HEK293T (cell line): ENCODE results near the gene SNAP25.

Experiments
- CTCF ChIA-PET: fragments of 350-600 bp; formaldehyde crosslinking; extraction: SDS; loops from one replicate; lab custom pipeline; 2021; ENCODE audit warnings: antibody characterized with exemption, inconsistent platforms; lab: Yijun Ruan, JAX
- POLR2A ChIA-PET: fragments of 350-600 bp; formaldehyde crosslinking; extraction: SDS; loops from one replicate; lab custom pipeline; 2020; ENCODE audit warnings: antibody characterized with exemption, inconsistent platforms; lab: Yijun Ruan, JAX
- DNase-seq: peaks from one replicate; pipeline ENCODE4 v3.0.0; 2012; ENCODE audit warnings: mixed read lengths; ENCODE audit errors: extremely low spot score
- ARNT ChIP-seq: fragments of 450-650 bp; IDR thresholded peaks from 2 replicates; pipeline ENCODE4 v1.6.1; 2017; ENCODE audit warnings: mild to moderate bottlenecking
- BHLHE40 ChIP-seq: fragments of 450-650 bp; IDR thresholded peaks from 2 replicates; pipeline ENCODE4 v1.6.1; 2016; ENCODE audit warnings: mild to moderate bottlenecking, moderate library complexity, borderline replicate concordance
- CTBP1 ChIP-seq: fragments of 450-650 bp; IDR thresholded peaks from 2 replicates; pipeline ENCODE4 v1.6.1; 2016; ENCODE audit warnings: borderline replicate concordance
- ELF4 ChIP-seq: fragments of 450-650 bp; IDR thresholded peaks from 2 replicates; pipeline ENCODE4 v1.6.1; 2017; ENCODE audit warnings: antibody characterized with exemption
- FOXA1 ChIP-seq: fragments of 450-650 bp; IDR thresholded peaks from 2 replicates; pipeline ENCODE4 v1.6.1; 2016; ENCODE audit warnings: mild to moderate bottlenecking
- FOXK2 ChIP-seq: fragments of 450-650 bp; IDR thresholded peaks from 2 replicates; pipeline ENCODE4 v1.6.1; 2016; ENCODE audit warnings: mild to moderate bottlenecking
- FOXM1 ChIP-seq: fragments of 450-650 bp; IDR thresholded peaks from 2 replicates; pipeline ENCODE4 v1.6.1; 2017; ENCODE audit warnings: mild to moderate bottlenecking, borderline replicate concordance
- HDGF ChIP-seq: fragments of 450-650 bp; IDR thresholded peaks from 2 replicates; pipeline ENCODE4 v1.6.1; 2017; ENCODE audit warnings: antibody characterized with exemption, borderline replicate concordance
- L3MBTL2 ChIP-seq: fragments of 450-650 bp; conservative IDR thresholded peaks from 2 replicates; pipeline ENCODE4 v1.6.1; 2016; ENCODE audit warnings: mild to moderate bottlenecking
- LEF1 ChIP-seq: fragments of 450-650 bp; IDR thresholded peaks from 2 replicates; pipeline ENCODE4 v1.6.1; 2017; ENCODE audit warnings: mild to moderate bottlenecking, borderline replicate concordance
- NFRKB ChIP-seq: fragments of 450-650 bp; IDR thresholded peaks from 2 replicates; pipeline ENCODE4 v1.6.1; 2016; ENCODE audit warnings: mild to moderate bottlenecking, moderate library complexity
- PKNOX1 ChIP-seq: fragments of 450-650 bp; IDR thresholded peaks from 2 replicates; pipeline ENCODE4 v1.6.1; 2016
- SP1 ChIP-seq: fragments of 450-650 bp; IDR thresholded peaks from 2 replicates; pipeline ENCODE4 v1.6.1; 2017
- SUZ12 ChIP-seq: fragments of 450-650 bp; IDR thresholded peaks from 2 replicates; pipeline ENCODE4 v1.6.1; 2016; ENCODE audit warnings: mild to moderate bottlenecking
- TARDBP ChIP-seq: fragments of 450-650 bp; IDR thresholded peaks from 2 replicates; pipeline ENCODE4 v1.6.1; 2016
- ZNF384 ChIP-seq: fragments of 450-650 bp; IDR thresholded peaks from 2 replicates; pipeline ENCODE4 v1.6.1; 2016

Gene SNAP25

GRCh38 chr20:10174400-10174799 is 44.2 kb upstream of the SNAP25 start:
- TF ChIP-seq L3MBTL2 (no peak), TARDBP (no peak), FOXA1 (no peak), LEF1 (no peak), CTBP1 (no peak), FOXK2 (no peak), FOXM1 (no peak), ZNF384 (no peak), NFRKB (no peak), BHLHE40 (no peak), HDGF (no peak), PKNOX1 (no peak)
- ChIA-PET POLR2A (no interaction called here), CTCF (no interaction called here)
- no peak for DNase-seq

DNA sequence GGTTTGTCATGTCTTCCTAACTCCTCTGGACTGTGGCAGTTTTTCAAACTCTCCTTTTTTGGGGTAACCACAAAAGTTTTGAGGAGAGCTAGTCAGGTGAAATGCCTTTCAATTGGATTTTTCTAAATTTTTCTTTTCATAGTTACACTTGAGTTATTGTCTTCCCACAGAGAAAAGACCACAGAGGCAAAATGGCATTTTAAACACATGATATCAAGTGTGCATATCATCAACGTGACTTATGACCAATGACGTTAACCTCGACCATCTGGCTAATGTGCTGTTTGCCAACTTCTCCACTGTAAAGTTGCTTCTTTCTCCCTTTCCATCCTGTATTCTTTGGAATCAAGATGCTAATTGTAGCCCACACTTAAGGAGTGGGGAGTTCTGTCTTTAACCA is 41.3 kb upstream of the SNAP25 start:
- ChIA-PET POLR2A (no interaction called here), CTCF (no interaction called here)
- DNase-seq = no peak
- TF ChIP-seq ARNT (no peak), CTBP1 (no peak), BHLHE40 (no peak), L3MBTL2 (no peak)

- CTCF ChIA-PET = no interaction called here
- DNase-seq = no peak
- POLR2A ChIA-PET = no interaction called here
- TF ChIP-seq FOXM1 = no peak
- no peak for TF ChIP-seq CTBP1
- TF ChIP-seq ZNF384 = no peak
- TF ChIP-seq PKNOX1 = no peak
These were observed 40.5 kb upstream of the SNAP25 start for GRCh38 chr20:10178091-10178490.

- ChIA-PET CTCF (interaction anchor here (1.0 to 1.6 kb wide), 4 partner anchors 11 to 300 kb away, joined by 3 to 4 read pairs (median 3); no protein-coding TSS in a partner anchor), POLR2A (no interaction called here)
- no peak for DNase-seq
- TF ChIP-seq PKNOX1 = no peak
- TF ChIP-seq HDGF = no peak
- TF ChIP-seq L3MBTL2 = no peak
- no peak for TF ChIP-seq BHLHE40
- no peak for TF ChIP-seq SUZ12
- TF ChIP-seq CTBP1 = no peak
- TF ChIP-seq ZNF384 = no peak
- TF ChIP-seq FOXM1 = no peak
- no peak for TF ChIP-seq ARNT
- no peak for TF ChIP-seq LEF1
- TF ChIP-seq SP1 = no peak
These were observed 39.8 kb upstream of the SNAP25 start for GRCh38 chr20:10178727-10179313.

- ChIA-PET CTCF (interaction anchor here (1.0 to 1.6 kb wide), 4 partner anchors 10 to 299 kb away, joined by 3 to 4 read pairs (median 3); no protein-coding TSS in a partner anchor), POLR2A (no interaction called here)
- TF ChIP-seq ARNT = no peak
- no peak for TF ChIP-seq CTBP1
- TF ChIP-seq FOXA1 = no peak
- TF ChIP-seq LEF1 = no peak
- TF ChIP-seq PKNOX1 = no peak
- no peak for TF ChIP-seq FOXK2
- no peak for TF ChIP-seq HDGF
- no peak for TF ChIP-seq SP1
- no peak for TF ChIP-seq TARDBP
- TF ChIP-seq NFRKB = no peak
- no peak for TF ChIP-seq SUZ12
- no peak for TF ChIP-seq FOXM1
- no peak for TF ChIP-seq BHLHE40
- no peak for TF ChIP-seq L3MBTL2
- no peak for TF ChIP-seq ELF4
- TF ChIP-seq ZNF384 = no peak
- peak; percentile 21 for DNase-seq
These were observed 38.9 kb upstream of the SNAP25 start for GRCh38 chr20:10179574-10180298.

DNA sequence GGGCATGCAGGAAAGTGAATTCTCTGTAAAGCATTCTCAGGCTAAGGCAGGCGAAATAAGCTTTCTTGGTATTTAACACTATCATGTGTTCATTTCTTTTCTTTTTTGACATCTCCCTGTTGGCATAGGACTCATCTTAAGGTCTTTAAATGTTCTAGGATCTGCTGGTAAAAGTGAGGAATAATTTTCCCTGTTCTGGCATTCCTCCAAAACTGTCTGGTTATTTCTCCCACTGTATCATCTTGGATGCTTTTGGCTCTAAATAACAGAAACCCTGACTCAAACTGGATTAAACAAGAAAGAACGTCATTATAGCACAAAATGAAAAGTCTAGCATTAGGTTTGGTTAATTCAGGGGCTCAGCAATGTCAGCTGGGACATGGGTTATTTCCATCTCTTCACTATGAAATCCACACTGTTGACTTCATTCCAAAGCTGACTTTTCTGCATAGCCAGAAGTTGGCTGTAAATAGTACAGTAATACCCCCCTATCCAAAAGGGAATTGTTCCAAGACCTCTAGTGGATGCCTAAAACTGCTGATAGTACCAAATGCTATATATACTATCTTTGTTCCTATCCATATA is 37.9 kb upstream of the SNAP25 start:
- DNase-seq = no peak
- ChIA-PET POLR2A (no interaction called here), CTCF (no interaction called here)
- TF ChIP-seq NFRKB (no peak), SUZ12 (no peak), TARDBP (no peak), CTBP1 (no peak), SP1 (no peak), ZNF384 (no peak), ELF4 (no peak), HDGF (no peak), L3MBTL2 (no peak), PKNOX1 (no peak), FOXA1 (no peak), ARNT (no peak), LEF1 (no peak), BHLHE40 (no peak)
